Heart right ventricle (tissue), 16 donors: ENCODE data around the gene ABHD15. TPM values are rescaled to one million over a fixed set of nuclear protein-coding genes. Genes with fewer than 3 reads are reported as not detected.
A peak's percentile ranks its signal among the peaks of the same experiment; 100 is the strongest.

Experiments
- ATAC-seq, 8 donors: fragments of 200-7000 bp; cut with Tn5 transposase; one replicate each; pipeline ENCODE4 v1.9.1; 2020; ENCODE audit warnings: mild to moderate bottlenecking in 8 of 8, moderate library complexity in 8 of 8, moderate number of reproducible peaks in 1 of 8
- DNase-seq, 2 donors: peaks; one replicate each; pipeline ENCODE4 v3.0.0-alpha.2; 2020
- H3K27ac ChIP-seq, 10 donors: fragments of 200-600 bp; sonication (generic) in 2 of 10; one replicate each; pipeline versions ENCODE4 v1.5.0 to v1.8.0; 2020 to 2022; ENCODE audit warnings: mild to moderate bottlenecking in 3 of 10
- H3K27me3 ChIP-seq, 7 donors: fragments of 200-600 bp; one replicate each; pipeline ENCODE4 v1.8.0; 2021 to 2022; ENCODE audit warnings: mild to moderate bottlenecking in 2 of 7
- H3K36me3 ChIP-seq, 9 donors: fragments of 200-600 bp; sonication (generic) in 1 of 9; one replicate each; pipeline versions ENCODE4 v1.5.0 to v1.8.0; 2020 to 2022; ENCODE audit warnings: mild to moderate bottlenecking in 2 of 9
- H3K4me1 ChIP-seq, 9 donors: fragments of 200-600 bp; sonication (generic) in 1 of 9; one replicate each; pipeline versions ENCODE4 v1.5.0 to v1.8.0; 2020 to 2022; ENCODE audit warnings: mild to moderate bottlenecking in 4 of 9
- H3K4me3 ChIP-seq, 10 donors: fragments of 200-600 bp; sonication (generic) in 2 of 10; one replicate each; pipeline versions ENCODE4 v1.5.0 to v1.8.0; 2020 to 2022; ENCODE audit warnings: mild to moderate bottlenecking in 7 of 10, moderate library complexity in 2 of 10
- H3K9me3 ChIP-seq, 11 donors: fragments of 200-600 bp in 10 of 11; sonication (generic) in 2 of 11; one replicate each; pipeline versions ENCODE4 v1.5.0 to v1.8.0; 2013 to 2022; ENCODE audit warnings: mild to moderate bottlenecking in 2 of 11, control low read depth in 1 of 11, moderate library complexity in 1 of 11
- WGBS, 2 donors: extraction: QIAGEN DNeasy Blood & Tissue Kit; methylation state at CpG; one replicate each; pipeline ENCODE4 v1.1.7; 2013; ENCODE audit warnings: inconsistent platforms in 1 of 2; 5-methylcytosine and 5-hydroxymethylcytosine counted together
- intact Hi-C, 10 donors: fragments of 100-400 bp; cut with DNase I; formaldehyde crosslinking; loops; one replicate each; pipeline versions ENCODE4 v1.11.1 to v1.14.2; 2022
- polyA plus RNA-seq, 2 donors: library from polyadenylated mRNA; stranded (reverse); fragments of 200-250 nt; gene quantifications; one replicate each; pipeline ENCODE4 v1.2.3, GENCODE V29; 2013
- total RNA-seq, 10 donors: library from RNA; stranded (reverse); fragmentation: NEBNext Ultra II Directional in 3 of 10; extraction: Animal tissue kit (Norgen Biotek cat#: 25700) in 3 of 10; gene quantifications; one replicate each; pipeline versions ENCODE4 v1.2.1 to v1.2.4, GENCODE V29; 2021 to 2023
- TF ChIP-seq, protein P1 (sequence below), 9 donors: fragments of 200-600 bp; sonication (generic) in 2 of 9; IDR thresholded peaks; one replicate each; pipeline versions ENCODE4 v1.5.0 to v1.8.0; 2021 to 2022; ENCODE audit warnings: antibody characterized with exemption in 9 of 9, mild to moderate bottlenecking in 5 of 9, moderate library complexity in 1 of 9
- donor health status: Arrhythmogenic right ventricular cardiomyopathy.
- donor health status: ischemic (EF 13 %, LVEDD 7.1; RV severe dilation, severe dysfunction).
- donor health status: healthy with polysubstance abuse.
- donor health status: DM: no; HTN: yes; CAD: no.
- donor health status: DM: no; HTN: no; CAD: no.
- donor health status: ischemic (EF 25% LVEDD 6.9; RV normal size, moderate dysfunction).
- donor health status: ischemic (EF 25% LVEDD 5.7; RV mildly dilated, moderate dysfunction).
- donor health status: healthy.
- donor health status: DM: yes; HTN: yes; CAD: no.
- donor health status: Ischemic cardiomyopathy.
- donor health status: ischemic (EF 35%, LVEDD 5.7; RV mildly dilated, moderate dysfunction).
- donor health status: nonischemic (EF 11% LVEDD 7.7; RV severe dilation, severe dysfunction).
- donor health status: DM: yes; HTN: yes; CAD: no.
- donor health status: PGD.
- donor health status: ischemic (EF 29% LVEDD 5.4; RV normal size, mild dysfunction).
- donor health status: nonischemic (EF 23%, LVEDD 6.1; RV moderate dilation, normal function).

ABHD15 gene
- total and polyA plus RNA-seq, 12 donors = 3.5 to 9.0 (median 5.6) TPM

DNA sequence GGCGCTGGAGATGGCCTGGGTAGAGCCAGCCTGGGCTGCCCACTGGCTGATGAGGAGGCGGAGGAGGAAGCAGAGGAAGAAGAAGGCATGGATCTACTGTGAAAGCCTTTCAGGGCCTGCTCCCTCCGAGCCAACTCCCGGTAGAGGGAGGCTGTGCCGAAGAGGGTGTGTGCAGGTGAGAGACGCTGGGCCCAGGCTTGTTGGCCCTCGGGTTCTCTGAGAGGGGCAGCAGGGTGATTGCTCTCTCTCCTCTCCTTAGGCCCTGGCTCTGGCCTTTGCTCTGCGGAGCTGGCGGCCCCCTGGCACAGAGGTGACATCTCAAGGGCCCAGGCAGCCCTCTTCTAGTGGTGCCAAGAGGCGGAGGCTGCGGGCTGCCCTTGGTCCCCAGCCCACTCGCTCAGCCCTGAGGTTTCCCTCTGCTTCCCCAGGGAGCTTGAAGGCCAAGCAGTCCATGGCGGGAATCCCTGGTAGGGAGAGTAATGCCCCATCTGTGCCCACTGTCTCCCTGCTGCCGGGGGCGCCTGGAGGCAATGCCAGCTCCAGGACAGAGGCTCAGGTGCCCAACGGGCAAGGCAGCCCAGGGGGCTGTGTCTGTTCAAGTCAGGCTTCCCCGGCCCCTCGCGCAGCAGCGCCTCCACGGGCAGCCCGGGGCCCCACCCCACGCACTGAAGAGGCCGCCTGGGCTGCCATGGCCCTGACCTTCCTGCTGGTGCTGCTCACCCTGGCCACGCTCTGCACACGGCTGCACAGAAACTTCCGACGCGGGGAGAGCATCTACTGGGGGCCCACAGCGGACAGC, 5.2 kb upstream of the ABHD15 start:
- Histone ChIP-seq H3K4me3 (peak overlapping the region in 9 of 10 donors; percentile 20 to 50 (median 40)), H3K27me3 (no peaks in the 10 kb centered on the region), H3K9me3 (no peaks in the 10 kb centered on the region), H3K4me1 (peaks cover 14 to 56% (median 39%) of the 10 kb centered on the region in 9 donors), H3K27ac (peak overlapping the region in 9 of 10 donors; percentile 56 to 76 (median 69)), H3K36me3 (peaks cover 0 to 50% (median 30%) of the 10 kb centered on the region in 9 donors)
- DNase-seq = peak; percentile 11 to 44
- ATAC-seq = peak; percentile 5 to 48 (median 13)
- intact Hi-C loops = loop anchor here in 1 of 10 donors (10.0 kb wide), 1 partner anchor 53 kb away; the partner anchor contains the start of gene CORO6
- 38% methylated on average over 29 to 30 of the region's 30 CpGs for WGBS, 2 donors
- TF ChIP-seq, protein P1, sequence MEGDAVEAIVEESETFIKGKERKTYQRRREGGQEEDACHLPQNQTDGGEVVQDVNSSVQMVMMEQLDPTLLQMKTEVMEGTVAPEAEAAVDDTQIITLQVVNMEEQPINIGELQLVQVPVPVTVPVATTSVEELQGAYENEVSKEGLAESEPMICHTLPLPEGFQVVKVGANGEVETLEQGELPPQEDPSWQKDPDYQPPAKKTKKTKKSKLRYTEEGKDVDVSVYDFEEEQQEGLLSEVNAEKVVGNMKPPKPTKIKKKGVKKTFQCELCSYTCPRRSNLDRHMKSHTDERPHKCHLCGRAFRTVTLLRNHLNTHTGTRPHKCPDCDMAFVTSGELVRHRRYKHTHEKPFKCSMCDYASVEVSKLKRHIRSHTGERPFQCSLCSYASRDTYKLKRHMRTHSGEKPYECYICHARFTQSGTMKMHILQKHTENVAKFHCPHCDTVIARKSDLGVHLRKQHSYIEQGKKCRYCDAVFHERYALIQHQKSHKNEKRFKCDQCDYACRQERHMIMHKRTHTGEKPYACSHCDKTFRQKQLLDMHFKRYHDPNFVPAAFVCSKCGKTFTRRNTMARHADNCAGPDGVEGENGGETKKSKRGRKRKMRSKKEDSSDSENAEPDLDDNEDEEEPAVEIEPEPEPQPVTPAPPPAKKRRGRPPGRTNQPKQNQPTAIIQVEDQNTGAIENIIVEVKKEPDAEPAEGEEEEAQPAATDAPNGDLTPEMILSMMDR (IDR thresholded peaks at IDR 0.05) = no peak

DNA sequence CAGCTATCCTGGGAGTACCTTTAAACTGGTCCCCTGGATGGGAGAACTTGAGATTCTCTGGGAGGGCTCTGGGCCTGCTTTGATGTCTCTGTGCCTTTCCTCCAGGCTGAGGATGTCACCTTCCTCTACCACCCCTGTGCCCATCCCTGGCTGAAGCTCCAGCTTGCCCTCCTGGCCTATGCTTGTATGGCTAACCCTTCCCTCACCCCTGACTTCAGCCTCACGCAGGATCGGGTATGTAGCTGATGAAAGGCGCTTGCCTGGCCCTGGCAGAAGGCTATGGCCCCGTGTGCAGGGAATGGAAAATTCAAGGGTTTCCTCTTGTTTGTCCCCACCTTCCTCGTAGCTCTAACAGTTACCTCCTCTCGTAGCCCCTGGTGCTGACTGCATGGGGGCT, 4.6 kb upstream of the ABHD15 start:
- Histone ChIP-seq H3K4me3 (no peak overlapping the region), H3K4me1 (peaks cover 14 to 58% (median 41%) of the 10 kb centered on the region in 9 donors), H3K27me3 (no peaks in the 10 kb centered on the region), H3K27ac (peak overlapping the region in 4 of 10 donors; percentile 68 to 73 (median 72)), H3K9me3 (no peaks in the 10 kb centered on the region), H3K36me3 (peaks cover 0 to 44% (median 25%) of the 10 kb centered on the region in 9 donors)
- WGBS, 2 donors = 84 to 85% methylated on average over 6 of the region's 6 CpGs
- TF ChIP-seq, protein P1 (IDR thresholded peaks at IDR 0.05) = no peak
- intact Hi-C loops = loop anchor here in 1 of 10 donors (10.0 kb wide), 1 partner anchor 53 kb away; the partner anchor contains the start of gene CORO6
- ATAC-seq (no peak), DNase-seq (no peak)

DNA sequence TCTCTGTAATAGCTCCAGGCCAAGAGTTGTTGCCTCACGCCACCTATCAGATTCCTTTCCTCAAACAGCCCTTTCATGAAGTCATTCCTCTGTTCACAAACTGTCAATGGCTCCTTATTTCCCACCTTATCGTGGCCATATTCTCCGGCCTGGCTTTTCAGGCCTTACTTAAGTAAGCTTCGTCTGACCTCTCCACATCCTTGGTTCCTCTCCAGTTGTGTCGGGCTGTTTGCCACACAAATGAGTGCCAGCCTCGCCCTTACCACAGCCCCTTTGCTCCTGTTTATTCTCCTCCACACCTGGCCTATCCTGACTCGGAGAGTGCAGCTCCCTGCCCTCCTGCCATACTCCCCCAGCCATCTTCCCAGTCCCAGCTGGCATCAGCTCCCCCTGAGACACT, 3.7 kb upstream of the ABHD15 start:
- ATAC-seq (no peak), DNase-seq (no peak)
- Histone ChIP-seq H3K36me3 (peaks cover 0 to 34% (median 16%) of the 10 kb centered on the region in 9 donors), H3K27ac (peak overlapping the region in 1 of 10 donors; percentile 9), H3K27me3 (no peaks in the 10 kb centered on the region), H3K4me1 (peaks cover 14 to 68% (median 51%) of the 10 kb centered on the region in 9 donors), H3K4me3 (no peak overlapping the region), H3K9me3 (no peaks in the 10 kb centered on the region)
- TF ChIP-seq, protein P1 (IDR thresholded peaks at IDR 0.05) = no peak
- WGBS, 2 donors = 71 to 77% methylated on average over 7 of the region's 7 CpGs
- intact Hi-C loops = loop anchor here in 1 of 10 donors (10.0 kb wide), 1 partner anchor 54 kb away; the partner anchor contains the start of gene CORO6

DNA sequence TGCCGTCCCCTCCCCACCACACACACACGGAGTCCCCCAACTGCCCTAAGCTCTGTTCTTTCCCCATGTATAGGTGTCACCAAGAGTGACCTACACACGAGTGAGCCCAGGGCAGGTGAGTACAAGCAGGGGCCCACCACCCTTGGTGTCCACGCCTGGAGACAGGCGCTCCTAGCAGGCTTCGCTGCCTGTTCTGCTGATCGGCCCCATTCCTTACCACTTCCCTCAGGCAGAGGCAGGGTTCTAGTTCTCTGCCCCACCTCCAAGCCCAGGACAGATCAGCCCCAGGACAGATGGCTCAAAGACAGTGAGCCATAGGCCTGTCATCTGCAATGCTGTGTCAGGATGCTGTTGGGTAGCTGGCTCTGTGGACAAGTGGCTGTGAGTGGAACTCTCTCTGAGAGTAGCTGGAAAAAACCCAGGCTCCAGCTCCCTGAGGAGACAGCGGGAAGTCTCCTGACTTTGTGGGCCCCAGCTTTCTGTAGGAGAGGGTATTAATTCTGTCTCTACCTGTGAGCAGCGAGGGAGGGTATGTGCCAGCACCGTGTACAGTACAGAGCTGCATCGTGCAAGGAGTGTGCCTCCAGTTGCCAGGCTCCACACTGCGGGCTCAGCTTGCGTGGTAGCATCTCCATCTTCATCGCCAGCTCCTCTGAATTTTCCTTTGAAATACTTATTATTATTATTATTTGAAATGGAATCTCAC, 2.6 kb upstream of the ABHD15 start:
- WGBS, 2 donors = 57 to 66% methylated on average over 14 of the region's 14 CpGs
- TF ChIP-seq, protein P1 (IDR thresholded peaks at IDR 0.05) = no peak
- Histone ChIP-seq H3K36me3 (peaks cover 0 to 23% (median 4%) of the 10 kb centered on the region in 9 donors), H3K4me3 (peak overlapping the region; percentile 68 to 92 (median 84)), H3K9me3 (no peaks in the 10 kb centered on the region), H3K4me1 (peaks cover 14 to 70% (median 53%) of the 10 kb centered on the region in 9 donors), H3K27me3 (no peaks in the 10 kb centered on the region), H3K27ac (peak overlapping the region; percentile 83 to 94 (median 91))
- DNase-seq (peak in 1 of 2 donors; percentile 20), ATAC-seq (no peak)
- intact Hi-C loops = loop anchor here in 1 of 10 donors (10.0 kb wide), 1 partner anchor 425 kb away; no protein-coding TSS in a partner anchor
